Measurements from ENCODE around the gene BICRA.

GRCh38 chr19:47681936-47682335, 73.0 kb downstream of the BICRA start:
- TF ChIP-seq POLR2AphosphoS5 (IDR thresholded peaks at IDR 0.05; ENCODE audit: borderline replicate concordance, low read depth, low read length) (no peak), EZH2 (IDR thresholded peaks at IDR 0.05) (no peak), FOXP2 (optimal IDR thresholded peaks at IDR 0.05; ENCODE audit: control extremely low read depth, extremely low read length, insufficient read depth) (no peak)

Data from SK-N-MC (cell line).